H9 (cell line): ENCODE results near the gene PRSS1. TPM values are rescaled to one million over a fixed set of nuclear protein-coding genes. Genes with fewer than 3 reads are reported as not detected.

Source experiments
- DNase-seq: peaks from one replicate; pipeline ENCODE4 v3.0.0-alpha.2; 2017
- H2AFZ ChIP-seq: one replicate; pipeline ENCODE4 v1.6.1; 2013; ENCODE audit warnings: mild to moderate bottlenecking, low read length, control low read depth, moderate library complexity
- H2AK5ac ChIP-seq: 2 replicates; pipeline ENCODE4 v1.6.1; 2013; ENCODE audit warnings: low read length, control low read depth, mixed read lengths; ENCODE audit not compliant: insufficient read length
- H2BK120ac ChIP-seq: one replicate; pipeline ENCODE4 v1.6.1; 2013; ENCODE audit warnings: low read depth, mild to moderate bottlenecking, low read length, control low read depth, inconsistent platforms; ENCODE audit not compliant: poor library complexity, severe bottlenecking
- H2BK12ac ChIP-seq: 2 replicates; pipeline ENCODE4 v1.6.1; 2013; ENCODE audit warnings: low read length, control low read depth, mixed read lengths, low read depth; ENCODE audit not compliant: insufficient read length
- H2BK15ac ChIP-seq: 2 replicates; pipeline ENCODE4 v1.6.1; 2013; ENCODE audit warnings: low read depth, low read length, control low read depth
- H2BK20ac ChIP-seq: one replicate; pipeline ENCODE4 v1.6.1; 2013; ENCODE audit warnings: low read depth, mild to moderate bottlenecking, low read length, control low read depth, inconsistent platforms; ENCODE audit not compliant: poor library complexity, severe bottlenecking
- H2BK5ac ChIP-seq: 2 replicates; pipeline ENCODE4 v1.6.1; 2013; ENCODE audit warnings: low read length, control low read depth, mixed read lengths; ENCODE audit not compliant: insufficient read length
- H3K14ac ChIP-seq: 2 replicates; pipeline ENCODE4 v1.6.1; 2013; ENCODE audit warnings: low read length, control low read depth; ENCODE audit not compliant: insufficient read depth
- H3K18ac ChIP-seq: 2 replicates; pipeline ENCODE4 v1.6.1; 2013; ENCODE audit warnings: low read depth, mild to moderate bottlenecking, mixed read lengths, low read length, control low read depth; ENCODE audit not compliant: insufficient read length
- H3K23ac ChIP-seq: 2 replicates; pipeline ENCODE4 v1.6.1; 2013; ENCODE audit warnings: low read length, control low read depth, mixed read lengths, low read depth; ENCODE audit not compliant: insufficient read length
- H3K23me2 ChIP-seq: 2 replicates; pipeline ENCODE4 v1.6.1; 2013; ENCODE audit warnings: low read depth, mild to moderate bottlenecking, mixed read lengths, low read length, control low read depth; ENCODE audit not compliant: insufficient read length, poor library complexity, severe bottlenecking
- H3K27ac ChIP-seq: 2 replicates; pipeline ENCODE4 v1.5.1; 2013; ENCODE audit warnings: low read length, control low read depth, mixed read lengths, low read depth; ENCODE audit not compliant: insufficient read length
- H3K27me3 ChIP-seq: 2 replicates; pipeline ENCODE4 v1.6.1; 2013; ENCODE audit warnings: low read length, control low read depth, inconsistent platforms; ENCODE audit not compliant: insufficient read depth
- H3K4ac ChIP-seq: 2 replicates; pipeline ENCODE4 v1.6.1; 2013; ENCODE audit warnings: low read depth, mild to moderate bottlenecking, control low read depth, inconsistent platforms, low read length, moderate library complexity
- H3K4me1 ChIP-seq: 2 replicates; pipeline ENCODE4 v1.6.1; 2013; ENCODE audit warnings: low read length, control low read depth, inconsistent platforms; ENCODE audit not compliant: insufficient read depth
- H3K4me2 ChIP-seq: 2 replicates; pipeline ENCODE4 v1.6.1; 2013; ENCODE audit warnings: low read length, control low read depth, mixed read lengths; ENCODE audit not compliant: insufficient read length, insufficient read depth
- H3K56ac ChIP-seq: 2 replicates; pipeline ENCODE4 v1.6.1; 2013; ENCODE audit warnings: low read depth, mild to moderate bottlenecking, mixed read lengths, low read length, control low read depth; ENCODE audit not compliant: insufficient read length
- H3K79me1 ChIP-seq: 2 replicates; pipeline ENCODE4 v1.6.1; 2013; ENCODE audit warnings: low read depth, mild to moderate bottlenecking, moderate library complexity, low read length, control low read depth, inconsistent platforms; ENCODE audit not compliant: insufficient read depth, poor library complexity, severe bottlenecking
- H3K79me2 ChIP-seq: 2 replicates; pipeline ENCODE4 v1.6.1; 2013; ENCODE audit warnings: low read length, control low read depth, inconsistent platforms; ENCODE audit not compliant: insufficient read depth
- H3K9ac ChIP-seq: 2 replicates; pipeline ENCODE4 v1.6.1; 2013; ENCODE audit warnings: low read length, control low read depth, mixed read lengths; ENCODE audit not compliant: insufficient read length; ENCODE audit errors: extremely low read depth
- H3K9me3 ChIP-seq: one replicate; pipeline ENCODE4 v1.6.1; 2013; ENCODE audit warnings: low read depth, low read length, inconsistent platforms; ENCODE audit not compliant: control insufficient read depth
- H3T11ph ChIP-seq: one replicate; pipeline ENCODE4 v1.6.1; 2013; ENCODE audit warnings: mild to moderate bottlenecking, low read length, control low read depth, inconsistent platforms
- H4K20me1 ChIP-seq: one replicate; pipeline ENCODE4 v1.6.1; 2013; ENCODE audit not compliant: control insufficient read depth, insufficient read length, insufficient read depth
- H4K5ac ChIP-seq: 2 replicates; pipeline ENCODE4 v1.6.1; 2013; ENCODE audit warnings: low read depth, mild to moderate bottlenecking, mixed read lengths, low read length, control low read depth; ENCODE audit not compliant: insufficient read length
- H4K8ac ChIP-seq: replicated peaks from 2 replicates; pipeline ENCODE4 v1.6.1; 2013; ENCODE audit warnings: low read length, control low read depth, mixed read lengths, low read depth; ENCODE audit not compliant: insufficient read length
- H4K91ac ChIP-seq: 2 replicates; pipeline ENCODE4 v1.6.1; 2013; ENCODE audit warnings: low read depth, mild to moderate bottlenecking, moderate library complexity, mixed read lengths, low read length, control low read depth; ENCODE audit not compliant: insufficient read length
- H3K27ac Mint-ChIP-seq, 3 experiments: 2 replicates in 2 of 3; 3 replicates in 1 of 3; pipeline ENCODE4 v1.8.0; 2020 to 2021; ENCODE audit warnings: mixed read lengths in 3 of 3, mild to moderate bottlenecking in 1 of 3, moderate library complexity in 1 of 3
- H3K27me3 Mint-ChIP-seq: 2 replicates; pipeline ENCODE4 v1.8.0; 2021; ENCODE audit warnings: low read depth, mild to moderate bottlenecking, moderate library complexity, mixed read lengths
- H3K36me3 Mint-ChIP-seq, 3 experiments: 2 replicates in 2 of 3; 3 replicates in 1 of 3; pipeline ENCODE4 v1.8.0; 2020 to 2021; ENCODE audit warnings: low read depth in 3 of 3, mixed read lengths in 3 of 3; ENCODE audit not compliant: insufficient read depth in 1 of 3
- H3K4me1 Mint-ChIP-seq, 2 experiments: 2 replicates each; pipeline ENCODE4 v1.8.0; 2020; ENCODE audit warnings: mixed read lengths in 2 of 2
- H3K4me3 Mint-ChIP-seq, 2 experiments: 2 replicates in 1 of 2; 3 replicates in 1 of 2; pipeline ENCODE4 v1.8.0; 2020 to 2021; ENCODE audit warnings: mild to moderate bottlenecking in 2 of 2, mixed read lengths in 2 of 2, moderate library complexity in 1 of 2
- H3K9me3 Mint-ChIP-seq, 2 experiments: 2 replicates in 1 of 2; 3 replicates in 1 of 2; pipeline ENCODE4 v1.8.0; 2020; ENCODE audit warnings: mild to moderate bottlenecking in 2 of 2, mixed read lengths in 2 of 2, moderate library complexity in 1 of 2
- WGBS: extraction: QIAGEN DNeasy Blood & Tissue Kit; methylation state at CpG from one replicate; pipeline ENCODE4 v1.1.7; 2013; ENCODE audit warnings: missing lambda C conversion rate, low lambda C conversion rate, mixed read lengths; ENCODE audit not compliant: insufficient read length; ENCODE audit errors: extremely low coverage; 5-methylcytosine and 5-hydroxymethylcytosine counted together
- total RNA-seq: library from RNA; stranded (reverse); gene quantifications from 2 replicates; pipeline ENCODE4 v1.2.1, GENCODE V29; 2021
- TF ChIP-seq, protein P1 (sequence below): fragments of 200-600 bp; sonication (generic); conservative IDR thresholded peaks from 3 replicates; pipeline ENCODE4 v1.8.0; 2021; ENCODE audit warnings: antibody characterized with exemption, mild to moderate bottlenecking

The PRSS1 gene
- total RNA-seq, 1 experiment from 2014 or later, result not detected

DNA sequence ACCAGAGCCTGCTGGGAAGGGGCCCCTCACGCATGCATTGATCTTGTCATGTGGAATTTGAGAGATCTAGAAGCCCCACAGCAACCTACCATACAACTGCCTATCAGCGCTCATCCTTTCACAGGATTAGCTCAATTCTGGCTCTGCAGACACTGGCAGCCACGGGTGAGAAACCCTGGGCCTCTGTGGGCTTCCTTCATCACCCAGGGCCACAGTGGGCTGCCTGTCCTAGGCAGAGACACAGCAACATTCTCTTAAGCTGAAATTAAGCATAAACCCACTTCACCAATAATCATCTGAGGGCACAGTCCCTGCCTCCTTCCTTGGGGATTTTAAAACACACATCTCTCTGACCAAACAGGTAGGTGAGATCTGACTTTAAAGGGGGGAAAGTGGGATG, 18.2 kb downstream of the PRSS1 start:
- no peak overlapping the region for H3K14ac ChIP-seq
- no CpG with 5 or more reads among the region's 3 CpGs for WGBS

More for the DNA sequence above, 18.2 kb downstream of the PRSS1 start:
- Histone ChIP-seq H4K5ac (no peak overlapping the region), H3K4me1 (no peaks in the 10 kb centered on the region), H2BK20ac (no peak overlapping the region), H3T11ph (no peak overlapping the region), H3K4ac (no peak overlapping the region), H3K79me1 (no peaks in the 10 kb centered on the region), H3K27ac (no peak overlapping the region), H2AFZ (no peak overlapping the region), H3K9ac (no peak overlapping the region), H3K27me3 (no peaks in the 10 kb centered on the region), H2BK12ac (no peak overlapping the region), H2BK120ac (no peak overlapping the region), H2AK5ac (no peak overlapping the region), H4K91ac (no peak overlapping the region), H3K9me3 (no peaks in the 10 kb centered on the region), H4K20me1 (no peaks in the 10 kb centered on the region), H3K18ac (no peak overlapping the region), H3K56ac (no peak overlapping the region), H3K23me2 (no peaks in the 10 kb centered on the region), H3K79me2 (no peaks in the 10 kb centered on the region), H2BK5ac (no peak overlapping the region), H3K23ac (no peak overlapping the region), H3K4me2 (no peak overlapping the region), H4K8ac (no peak overlapping the region), H2BK15ac (no peak overlapping the region)
- no peaks in the 10 kb centered on the region for H3K9me3 Mint-ChIP-seq
- H3K27ac Mint-ChIP-seq, result no peak overlapping the region
- no peak for DNase-seq
- H3K36me3 Mint-ChIP-seq, result no peaks in the 10 kb centered on the region
- H3K4me3 Mint-ChIP-seq, result no peak overlapping the region
- TF ChIP-seq, protein P1, sequence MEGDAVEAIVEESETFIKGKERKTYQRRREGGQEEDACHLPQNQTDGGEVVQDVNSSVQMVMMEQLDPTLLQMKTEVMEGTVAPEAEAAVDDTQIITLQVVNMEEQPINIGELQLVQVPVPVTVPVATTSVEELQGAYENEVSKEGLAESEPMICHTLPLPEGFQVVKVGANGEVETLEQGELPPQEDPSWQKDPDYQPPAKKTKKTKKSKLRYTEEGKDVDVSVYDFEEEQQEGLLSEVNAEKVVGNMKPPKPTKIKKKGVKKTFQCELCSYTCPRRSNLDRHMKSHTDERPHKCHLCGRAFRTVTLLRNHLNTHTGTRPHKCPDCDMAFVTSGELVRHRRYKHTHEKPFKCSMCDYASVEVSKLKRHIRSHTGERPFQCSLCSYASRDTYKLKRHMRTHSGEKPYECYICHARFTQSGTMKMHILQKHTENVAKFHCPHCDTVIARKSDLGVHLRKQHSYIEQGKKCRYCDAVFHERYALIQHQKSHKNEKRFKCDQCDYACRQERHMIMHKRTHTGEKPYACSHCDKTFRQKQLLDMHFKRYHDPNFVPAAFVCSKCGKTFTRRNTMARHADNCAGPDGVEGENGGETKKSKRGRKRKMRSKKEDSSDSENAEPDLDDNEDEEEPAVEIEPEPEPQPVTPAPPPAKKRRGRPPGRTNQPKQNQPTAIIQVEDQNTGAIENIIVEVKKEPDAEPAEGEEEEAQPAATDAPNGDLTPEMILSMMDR, result no peak
- peaks cover 8% of the 10 kb centered on the region for H3K27me3 Mint-ChIP-seq
- H3K4me1 Mint-ChIP-seq, result peaks cover 3 to 5% of the 10 kb centered on the region in 2 experiments; a peak in 3 of 4 replicates
